CD4-positive, alpha-beta memory T cell (primary cell): ENCODE data around the gene IL9. TPM values are rescaled to one million over a fixed set of nuclear protein-coding genes. Genes with fewer than 3 reads are reported as not detected.

Experiments
- CTCF ChIA-PET: fragments of 350-600 bp; sonication (Branson Sonifier 250); formaldehyde crosslinking; loops from one replicate; lab custom pipeline; 2021; ENCODE audit warnings: inconsistent platforms; ENCODE audit not compliant: partially characterized antibody; lab: Charles Lee
- POLR2A ChIA-PET: fragments of 350-600 bp; sonication (Branson Sonifier 250); formaldehyde crosslinking; loops from one replicate; lab custom pipeline; 2021; ENCODE audit not compliant: partially characterized antibody; lab: Charles Lee
- DNase-seq, 5 donors: peaks; one replicate each; pipeline versions ENCODE4 v3.0.0 to v3.0.0-alpha.2; 2020 to 2022; ENCODE audit warnings: mixed read lengths in 1 of 5
- H3K27ac ChIP-seq: one replicate; pipeline ENCODE4 v1.7.0; 2013; ENCODE audit warnings: low read depth, low read length
- H3K27me3 ChIP-seq: 2 replicates; pipeline ENCODE4 v1.7.0; 2013; ENCODE audit warnings: mild to moderate bottlenecking, low read length, moderate library complexity; ENCODE audit not compliant: insufficient read depth
- H3K36me3 ChIP-seq: 2 replicates; pipeline ENCODE4 v1.7.0; 2013; ENCODE audit warnings: mild to moderate bottlenecking, low read length, moderate library complexity; ENCODE audit not compliant: insufficient read depth
- H3K4me1 ChIP-seq: 2 replicates; pipeline ENCODE4 v1.7.0; 2013; ENCODE audit warnings: mild to moderate bottlenecking, low read length, moderate library complexity; ENCODE audit not compliant: insufficient read depth
- H3K4me3 ChIP-seq, 2 donors: one replicate each; pipeline ENCODE4 v1.7.0; 2013; ENCODE audit warnings: low read length in 2 of 2, mild to moderate bottlenecking in 1 of 2
- H3K9me3 ChIP-seq, 2 donors: one replicate each; pipeline ENCODE4 v1.7.0; 2013; ENCODE audit warnings: low read length in 2 of 2, control low read depth in 1 of 2; ENCODE audit not compliant: control insufficient read depth in 1 of 2
- H3K27ac Mint-ChIP-seq, 7 donors: one replicate each; pipeline ENCODE4 v1.8.0; 2020 to 2021; ENCODE audit warnings: mixed read lengths in 7 of 7, mild to moderate bottlenecking in 6 of 7, inconsistent platforms in 3 of 7, moderate library complexity in 3 of 7
- H3K27me3 Mint-ChIP-seq, 2 donors: one replicate each; pipeline ENCODE4 v1.8.0; 2020 to 2021; ENCODE audit warnings: mixed read lengths in 2 of 2
- H3K36me3 Mint-ChIP-seq, 2 donors: one replicate each; pipeline ENCODE4 v1.8.0; 2020 to 2021; ENCODE audit warnings: mixed read lengths in 2 of 2, inconsistent platforms in 1 of 2, mild to moderate bottlenecking in 1 of 2
- H3K4me1 Mint-ChIP-seq, 4 donors: one replicate each; pipeline ENCODE4 v1.8.0; 2020 to 2021; ENCODE audit warnings: mixed read lengths in 4 of 4, mild to moderate bottlenecking in 1 of 4
- H3K4me3 Mint-ChIP-seq, 8 donors: one replicate each; pipeline ENCODE4 v1.8.0; 2020 to 2021; ENCODE audit warnings: mixed read lengths in 8 of 8, mild to moderate bottlenecking in 7 of 8, moderate library complexity in 6 of 8, inconsistent platforms in 3 of 8
- H3K9me3 Mint-ChIP-seq, 8 donors: one replicate each; pipeline ENCODE4 v1.8.0; 2020 to 2021; ENCODE audit warnings: mixed read lengths in 8 of 8, mild to moderate bottlenecking in 5 of 8, inconsistent platforms in 3 of 8, moderate library complexity in 1 of 8
- intact Hi-C: fragments of 100-400 bp; cut with micrococcal nuclease; formaldehyde crosslinking; loops from one replicate; pipeline ENCODE4 v1.15.1; 2023
- polyA plus RNA-seq, 2 donors: library from polyadenylated mRNA; unstranded; fragments of 300-500 nt; fragmentation: Illumina TruSeq; gene quantifications; one replicate each; pipeline ENCODE4 v1.2.3, GENCODE V29; 2021
- total RNA-seq, 2 experiments: library from RNA; stranded (reverse); gene quantifications; one replicate each; pipeline ENCODE4 v1.2.3, GENCODE V29; 2021

IL9 gene
- total and polyA plus RNA-seq, 4 experiments from 2014 or later: not detected

- Histone ChIP-seq H3K4me3 (no peak overlapping the region), H3K4me1 (peaks cover 10% of the 10 kb centered on the region), H3K9me3 (no peaks in the 10 kb centered on the region), H3K27me3 (no peaks in the 10 kb centered on the region), H3K36me3 (no peaks in the 10 kb centered on the region), H3K27ac (no peak overlapping the region)
- peak overlapping the region in 1 of 7 donors; percentile 36 for H3K27ac Mint-ChIP-seq
- no peak overlapping the region for H3K4me3 Mint-ChIP-seq
- intact Hi-C loops: loop anchor here (10.0 kb wide), 2 partner anchors 890 to 1610 kb away; partner anchors contain the start of gene SPOCK1
- ChIA-PET CTCF (interaction anchor here (0.6 kb wide), 1 partner anchor 252 kb away, joined by 3 read pairs; no protein-coding TSS in a partner anchor), POLR2A (no interaction called here)
- H3K27me3 Mint-ChIP-seq: peaks cover 4 to 29% of the 10 kb centered on the region in 2 donors
- H3K36me3 Mint-ChIP-seq: no peaks in the 10 kb centered on the region
- no peak for DNase-seq
- no peaks in the 10 kb centered on the region for H3K9me3 Mint-ChIP-seq
- H3K4me1 Mint-ChIP-seq: peaks cover 4 to 20% (median 13%) of the 10 kb centered on the region in 4 donors
These were observed 10.6 kb downstream of the IL9 start for GRCh38 chr5:135885031-135885430.

GRCh38 chr5:135883441-135883840, 12.2 kb downstream of the IL9 start:
- no peaks in the 10 kb centered on the region for H3K36me3 Mint-ChIP-seq
- no peak for DNase-seq
- POLR2A ChIA-PET: interaction anchor here (0.9 kb wide), 1 partner anchor 316 kb away, joined by 3 read pairs; no protein-coding TSS in a partner anchor
- no peaks in the 10 kb centered on the region for H3K9me3 Mint-ChIP-seq
- peaks cover 7 to 35% of the 10 kb centered on the region in 2 donors for H3K27me3 Mint-ChIP-seq
- H3K36me3 ChIP-seq: no peaks in the 10 kb centered on the region
- H3K9me3 ChIP-seq: no peaks in the 10 kb centered on the region
- H3K4me3 Mint-ChIP-seq: no peak overlapping the region
- no peak overlapping the region for H3K27ac Mint-ChIP-seq
- no peak overlapping the region for H3K4me3 ChIP-seq
- no peaks in the 10 kb centered on the region for H3K27me3 ChIP-seq
- peaks cover 4 to 12% (median 9%) of the 10 kb centered on the region in 4 donors for H3K4me1 Mint-ChIP-seq
- intact Hi-C loops: loop anchor here (10.0 kb wide), 2 partner anchors 891 to 1611 kb away; partner anchors contain the start of gene SPOCK1
- peaks cover 10% of the 10 kb centered on the region for H3K4me1 ChIP-seq
- no peak overlapping the region for H3K27ac ChIP-seq
- CTCF ChIA-PET: interaction anchor here (0.9 to 1.4 kb wide), 2 partner anchors 23 to 199 kb away, joined by 3 to 4 read pairs; no protein-coding TSS in a partner anchor

GRCh38 chr5:135883026-135883425, 12.6 kb downstream of the IL9 start:
- Histone ChIP-seq H3K36me3 (no peaks in the 10 kb centered on the region), H3K27ac (no peak overlapping the region), H3K4me3 (no peak overlapping the region), H3K4me1 (peaks cover 7% of the 10 kb centered on the region), H3K27me3 (no peaks in the 10 kb centered on the region), H3K9me3 (no peaks in the 10 kb centered on the region)
- Mint-ChIP-seq H3K9me3 (no peaks in the 10 kb centered on the region), H3K27me3 (peaks cover 7 to 35% of the 10 kb centered on the region in 2 donors), H3K27ac (no peak overlapping the region), H3K4me1 (peaks cover 4 to 9% (median 7%) of the 10 kb centered on the region in 4 donors), H3K4me3 (no peak overlapping the region), H3K36me3 (no peaks in the 10 kb centered on the region)
- intact Hi-C loops: loop anchor here (10.0 kb wide), 2 partner anchors 892 to 1612 kb away; partner anchors contain the start of gene SPOCK1
- POLR2A ChIA-PET: no interaction called here
- DNase-seq: no peak
- CTCF ChIA-PET: interaction anchor here (0.9 to 1.4 kb wide), 3 partner anchors 22 to 199 kb away, joined by 3 to 4 read pairs (median 3); no protein-coding TSS in a partner anchor

GRCh38 chr5:135881819-135882218, 13.8 kb downstream of the IL9 start:
- Mint-ChIP-seq H3K4me1 (no peaks in the 10 kb centered on the region), H3K27ac (no peak overlapping the region), H3K27me3 (peaks cover 7 to 37% of the 10 kb centered on the region in 2 donors), H3K36me3 (no peaks in the 10 kb centered on the region), H3K4me3 (no peak overlapping the region), H3K9me3 (no peaks in the 10 kb centered on the region)
- ChIA-PET CTCF (interaction anchor here (1.2 to 1.4 kb wide), 3 partner anchors 10 to 199 kb away, joined by 3 to 4 read pairs (median 4); no protein-coding TSS in a partner anchor), POLR2A (no interaction called here)
- no peaks in the 10 kb centered on the region for H3K4me1 ChIP-seq
- no peak for DNase-seq
- intact Hi-C loops: loop anchor here (10.0 kb wide), 2 partner anchors 893 to 1613 kb away; partner anchors contain the start of gene SPOCK1
- H3K36me3 ChIP-seq: no peaks in the 10 kb centered on the region
- no peak overlapping the region for H3K27ac ChIP-seq
- no peak overlapping the region for H3K4me3 ChIP-seq
- no peaks in the 10 kb centered on the region for H3K27me3 ChIP-seq
- no peaks in the 10 kb centered on the region for H3K9me3 ChIP-seq

- POLR2A ChIA-PET: no interaction called here
- intact Hi-C loops: loop anchor here (10.0 kb wide), 2 partner anchors 894 to 1614 kb away; partner anchors contain the start of gene SPOCK1
- Mint-ChIP-seq H3K27ac (no peak overlapping the region), H3K27me3 (peaks cover 7 to 36% of the 10 kb centered on the region in 2 donors), H3K4me1 (no peaks in the 10 kb centered on the region), H3K9me3 (no peaks in the 10 kb centered on the region), H3K36me3 (no peaks in the 10 kb centered on the region), H3K4me3 (no peak overlapping the region)
- CTCF ChIA-PET: interaction anchor here (1.3 kb wide), 1 partner anchor 11 kb away, joined by 4 read pairs; no protein-coding TSS in a partner anchor
- H3K4me3 ChIP-seq: no peak overlapping the region
- DNase-seq: no peak
- no peaks in the 10 kb centered on the region for H3K36me3 ChIP-seq
- H3K4me1 ChIP-seq: no peaks in the 10 kb centered on the region
- H3K27me3 ChIP-seq: no peaks in the 10 kb centered on the region
- H3K27ac ChIP-seq: no peak overlapping the region
- no peaks in the 10 kb centered on the region for H3K9me3 ChIP-seq
These were observed 14.4 kb downstream of the IL9 start for GRCh38 chr5:135881244-135881643.

GRCh38 chr5:135880801-135881200, 14.8 kb downstream of the IL9 start:
- intact Hi-C loops: loop anchor here (10.0 kb wide), 2 partner anchors 894 to 1614 kb away; partner anchors contain the start of gene SPOCK1
- Mint-ChIP-seq H3K4me3 (no peak overlapping the region), H3K9me3 (no peaks in the 10 kb centered on the region), H3K27ac (no peak overlapping the region), H3K36me3 (no peaks in the 10 kb centered on the region), H3K27me3 (peaks cover 7 to 35% of the 10 kb centered on the region in 2 donors), H3K4me1 (no peaks in the 10 kb centered on the region)
- Histone ChIP-seq H3K4me3 (no peak overlapping the region), H3K36me3 (no peaks in the 10 kb centered on the region), H3K9me3 (no peaks in the 10 kb centered on the region), H3K4me1 (no peaks in the 10 kb centered on the region), H3K27me3 (no peaks in the 10 kb centered on the region), H3K27ac (no peak overlapping the region)
- ChIA-PET POLR2A (no interaction called here), CTCF (no interaction called here)
- DNase-seq: no peak

GRCh38 chr5:135880278-135880677, 15.4 kb downstream of the IL9 start:
- Mint-ChIP-seq H3K27me3 (peaks cover 7 to 35% of the 10 kb centered on the region in 2 donors), H3K27ac (no peak overlapping the region), H3K4me1 (no peaks in the 10 kb centered on the region), H3K9me3 (no peaks in the 10 kb centered on the region), H3K36me3 (no peaks in the 10 kb centered on the region), H3K4me3 (no peak overlapping the region)
- DNase-seq: no peak
- Histone ChIP-seq H3K9me3 (no peaks in the 10 kb centered on the region), H3K27ac (no peak overlapping the region), H3K36me3 (no peaks in the 10 kb centered on the region), H3K4me1 (no peaks in the 10 kb centered on the region), H3K4me3 (no peak overlapping the region), H3K27me3 (no peaks in the 10 kb centered on the region)
- intact Hi-C loops: loop anchor here (10.0 kb wide), 2 partner anchors 895 to 1615 kb away; partner anchors contain the start of gene SPOCK1
- ChIA-PET POLR2A (no interaction called here), CTCF (no interaction called here)
